Fibroblast of skin of right quadriceps (primary cell): ENCODE results near the gene DCTN5.
A peak's percentile ranks its signal among the peaks of the same experiment; 100 is the strongest.

Experiments
- DNase-seq: peaks from one replicate; pipeline ENCODE4 v3.0.0-alpha.2; 2013

Gene DCTN5

DNA sequence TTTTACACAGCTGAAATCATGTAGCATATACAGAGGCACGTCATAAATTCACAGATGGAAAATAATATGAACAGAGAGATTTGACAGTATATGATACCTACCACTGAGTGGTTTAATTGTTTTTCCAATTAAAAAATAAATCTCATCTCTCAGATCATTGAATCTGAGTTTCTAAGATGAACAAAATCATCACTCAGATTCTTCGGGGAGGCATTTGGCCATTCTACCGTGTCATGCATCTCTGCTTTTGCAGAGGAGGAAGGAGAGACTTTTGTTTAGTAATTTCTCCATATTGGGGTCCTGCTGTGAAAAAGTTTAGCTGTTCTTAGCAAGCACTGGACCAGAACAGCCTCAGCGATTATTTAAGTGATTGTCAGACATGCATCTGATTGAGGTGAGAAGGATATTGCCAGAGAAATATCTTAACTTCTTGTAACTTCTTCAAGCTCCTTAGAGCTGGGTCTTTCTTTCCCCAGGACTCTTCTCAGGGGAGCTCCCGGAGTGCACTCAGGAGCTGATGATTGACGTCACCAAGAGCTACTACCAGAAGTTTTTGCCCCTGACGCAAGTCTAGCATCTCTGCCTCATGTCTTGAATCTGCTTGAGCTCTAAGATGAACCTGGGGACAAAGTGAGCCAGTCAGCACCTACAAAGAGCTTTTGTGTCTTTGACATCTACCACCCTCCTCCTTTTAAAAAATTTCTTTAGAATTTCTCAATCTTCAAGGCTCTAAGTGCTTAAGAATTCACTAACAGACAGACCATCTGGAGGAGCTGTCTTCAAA lies 25.5 kb downstream of the DCTN5 start:
- DNase-seq: no peak

- no peak for DNase-seq
These were observed 26.0 kb downstream of the DCTN5 start for GRCh38 chr16:23667355-23667659.

- DNase-seq: no peak
These were observed 27.0 kb downstream of the DCTN5 start for GRCh38 chr16:23668225-23668624.

- no peak for DNase-seq
These were observed 27.6 kb downstream of the DCTN5 start for GRCh38 chr16:23668873-23669272.

DNA sequence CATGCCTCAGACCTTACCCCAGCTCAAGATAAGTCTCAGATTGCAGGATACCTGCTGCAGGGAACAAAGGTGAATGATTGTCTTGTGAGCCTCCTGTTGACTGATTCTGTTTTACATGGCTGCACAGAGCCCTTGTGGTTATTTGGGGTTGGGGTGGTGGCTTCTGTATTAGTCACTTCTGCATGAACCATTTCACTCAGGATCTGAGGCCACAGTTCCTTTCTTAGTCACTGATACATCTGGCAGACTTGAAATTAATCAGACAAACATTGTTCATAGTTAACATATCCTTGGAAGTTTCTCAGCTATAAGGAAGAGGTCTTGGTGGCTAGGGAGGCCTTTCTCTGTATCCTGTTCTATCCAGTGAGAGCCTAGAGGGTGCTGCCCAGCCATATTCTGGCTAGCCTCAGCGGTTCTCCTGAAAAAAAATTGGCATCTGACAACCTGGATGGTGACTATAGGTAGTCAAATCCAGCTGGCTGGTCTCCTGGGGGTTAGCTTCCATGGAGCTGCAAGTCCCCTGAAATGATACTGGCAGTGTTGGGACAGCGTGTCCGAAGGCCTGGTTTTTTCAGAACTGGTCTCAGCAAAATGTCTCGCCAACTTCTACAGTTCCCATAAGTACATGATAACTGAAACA lies 29.0 kb downstream of the DCTN5 start:
- peak; percentile 81 for DNase-seq

- DNase-seq: no peak
These were observed 32.8 kb downstream of the DCTN5 start for GRCh38 chr16:23673971-23674614.

- DNase-seq: no peak
These were observed 35.7 kb downstream of the DCTN5 start for GRCh38 chr16:23676924-23677480.

- DNase-seq: peak; percentile 84
These were observed 37.4 kb downstream of the DCTN5 start, which contains the start of gene PLK1 for GRCh38 chr16:23678430-23679273. Gene PLK1, plus strand, starts transcription at chr16:23678889. Its CDS starts 44 bp downstream, at chr16:23678933.

GRCh38 chr16:23679274-23679985 lies 38.2 kb downstream of the DCTN5 start:
- DNase-seq: peak; percentile 47

GRCh38 chr16:23679986-23680336 lies 38.7 kb downstream of the DCTN5 start:
- DNase-seq: no peak

DNA sequence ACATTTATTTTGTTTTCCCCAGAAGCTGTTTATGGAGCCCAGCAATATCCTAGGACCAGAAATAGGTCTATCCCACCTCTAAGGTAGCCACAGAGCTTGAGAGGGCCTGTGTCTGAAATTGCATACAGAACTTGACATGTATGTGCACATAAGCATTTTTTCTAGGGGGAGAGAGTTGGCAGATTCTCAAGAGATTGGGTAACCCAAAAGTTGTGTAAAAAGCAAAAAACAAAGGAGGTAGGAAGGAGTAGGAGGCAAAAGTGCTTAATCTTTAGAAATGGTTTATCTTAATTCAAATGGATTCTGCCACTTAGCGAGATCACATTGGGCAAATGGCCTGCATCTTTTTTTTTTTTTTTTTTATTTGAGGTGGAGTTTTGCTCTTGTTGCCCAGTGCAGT lies 40.9 kb downstream of the DCTN5 start:
- peak; percentile 34 for DNase-seq

DNA sequence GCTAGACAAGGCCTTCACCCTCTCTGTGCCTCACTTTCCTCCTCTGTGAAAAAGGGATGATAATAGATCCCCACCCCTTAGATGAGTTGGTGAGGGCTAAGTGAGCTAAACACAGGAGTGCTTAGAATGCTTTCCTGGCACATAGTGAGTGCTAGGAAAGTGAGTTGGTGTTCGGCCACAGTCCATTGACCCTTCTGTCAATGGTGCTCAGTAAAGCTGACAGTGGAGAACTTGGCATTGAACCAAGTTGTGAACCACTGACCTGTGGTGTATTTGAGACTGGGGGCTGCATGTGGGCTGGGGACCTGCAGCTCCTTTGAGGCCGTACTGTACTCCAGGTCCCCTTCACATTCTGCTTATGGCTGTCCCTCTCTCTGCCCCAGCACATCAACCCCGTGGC lies 42.2 kb downstream of the DCTN5 start:
- DNase-seq: no peak

GRCh38 chr16:23687034-23687808 lies 46.0 kb downstream of the DCTN5 start:
- no peak for DNase-seq

GRCh38 chr16:23689442-23690187 lies 48.3 kb downstream of the DCTN5 start:
- no peak for DNase-seq

DNA sequence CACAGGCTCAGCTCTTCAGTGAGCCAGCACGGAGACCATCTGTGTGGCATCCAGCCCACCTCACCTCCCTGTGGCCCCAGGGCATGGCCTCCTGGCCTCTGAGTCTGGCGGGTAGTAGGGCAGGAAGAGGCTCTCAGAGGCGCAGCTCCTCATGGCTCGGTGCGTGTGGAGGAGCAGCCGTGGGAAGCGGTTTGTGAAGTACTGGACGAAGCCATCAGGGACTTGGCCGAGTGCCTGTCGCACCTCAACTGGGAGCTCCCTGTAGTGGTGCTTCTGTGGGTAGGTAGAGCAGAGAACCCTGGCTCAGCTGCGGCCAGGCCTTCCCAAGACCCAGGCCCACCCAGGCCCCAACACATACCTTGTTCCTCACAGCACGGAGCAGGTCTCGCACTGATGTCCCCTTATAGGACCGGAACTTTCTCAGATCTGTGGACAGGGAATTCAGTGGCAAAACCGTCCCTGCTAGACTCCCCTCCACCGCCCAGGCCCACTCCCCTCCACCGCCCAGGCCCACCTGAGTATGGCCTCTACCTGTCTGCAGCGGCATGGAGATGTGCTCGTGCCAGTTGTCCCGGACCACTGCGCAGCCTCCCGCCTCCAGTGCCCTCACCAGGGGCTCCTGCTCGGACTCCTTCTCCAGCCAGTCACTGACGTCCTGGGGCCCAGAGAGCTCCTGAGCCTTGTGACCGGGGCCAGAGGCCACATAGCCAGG lies 49.7 kb downstream of the DCTN5 start:
- DNase-seq: no peak

- DNase-seq: peak; percentile 21
These were observed 50.4 kb downstream of the DCTN5 start for GRCh38 chr16:23691483-23692189.

- DNase-seq: no peak
These were observed 51.0 kb downstream of the DCTN5 start for GRCh38 chr16:23692190-23692837.

- no peak for DNase-seq
These were observed 53.0 kb downstream of the DCTN5 start for GRCh38 chr16:23694265-23694643.
